Measurements from ENCODE around the gene REPS2. TPM values are rescaled to one million over a fixed set of nuclear protein-coding genes. Genes with fewer than 3 reads are reported as not detected.

REPS2 gene
- polyA plus RNA-seq, 1 experiment = 0.04 TPM

- ChIA-PET POLR2A (no interaction called here), CTCF (no interaction called here)
- H3K36me3 ChIP-seq (ENCODE audit: control insufficient read depth, insufficient read depth, low read length) = no peaks in the 10 kb centered on the region
- TF ChIP-seq CTCF (IDR thresholded peaks at IDR 0.05; ENCODE audit: insufficient read depth, low read depth, low read length) = no peak
- H3K4me3 ChIP-seq (ENCODE audit: low read depth, low read length) = no peak overlapping the region
- no peaks in the 10 kb centered on the region for H3K27me3 ChIP-seq (ENCODE audit: control insufficient read depth, insufficient read depth, low read length)
- no peak for DNase-seq (ENCODE audit: low read depth)
Measured at GRCh38 chrX:16975233-16975632, 28.8 kb downstream of the REPS2 start.

GRCh38 chrX:16977771-16978170, 31.3 kb downstream of the REPS2 start:
- CTCF ChIA-PET = no interaction called here
- no peak for TF ChIP-seq CTCF (IDR thresholded peaks at IDR 0.05; ENCODE audit: insufficient read depth, low read depth, low read length)
- H3K36me3 ChIP-seq (ENCODE audit: control insufficient read depth, insufficient read depth, low read length) = no peaks in the 10 kb centered on the region
- POLR2A ChIA-PET = no interaction called here
- H3K27me3 ChIP-seq (ENCODE audit: control insufficient read depth, insufficient read depth, low read length) = no peaks in the 10 kb centered on the region
- DNase-seq (ENCODE audit: low read depth) = no peak
- no peak overlapping the region for H3K4me3 ChIP-seq (ENCODE audit: low read depth, low read length)

GRCh38 chrX:16978193-16978984, 31.9 kb downstream of the REPS2 start:
- no peak for TF ChIP-seq CTCF (IDR thresholded peaks at IDR 0.05; ENCODE audit: insufficient read depth, low read depth, low read length)

GRCh38 chrX:16979226-16979625, 32.8 kb downstream of the REPS2 start:
- no peaks in the 10 kb centered on the region for H3K27me3 ChIP-seq (ENCODE audit: control insufficient read depth, insufficient read depth, low read length)
- DNase-seq (ENCODE audit: low read depth) = no peak
- no peaks in the 10 kb centered on the region for H3K36me3 ChIP-seq (ENCODE audit: control insufficient read depth, insufficient read depth, low read length)
- CTCF ChIA-PET = interaction anchor here (0.7 kb wide), 1 partner anchor 611 kb away, joined by 3 read pairs; no protein-coding TSS in a partner anchor
- H3K4me3 ChIP-seq (ENCODE audit: low read depth, low read length) = no peak overlapping the region
- TF ChIP-seq CTCF (IDR thresholded peaks at IDR 0.05; ENCODE audit: insufficient read depth, low read depth, low read length) = no peak
- POLR2A ChIA-PET = no interaction called here

More at GRCh38 chrX:16978193-16978984, 31.9 kb downstream of the REPS2 start:
- H3K4me3 ChIP-seq (ENCODE audit: low read depth, low read length) = no peak overlapping the region
- H3K27me3 ChIP-seq (ENCODE audit: control insufficient read depth, insufficient read depth, low read length) = no peaks in the 10 kb centered on the region
- CTCF ChIA-PET = no interaction called here
- POLR2A ChIA-PET = no interaction called here
- no peak for DNase-seq (ENCODE audit: low read depth)
- H3K36me3 ChIP-seq (ENCODE audit: control insufficient read depth, insufficient read depth, low read length) = no peaks in the 10 kb centered on the region

GRCh38 chrX:16981209-16981608, 34.8 kb downstream of the REPS2 start:
- no peak overlapping the region for H3K4me3 ChIP-seq (ENCODE audit: low read depth, low read length)
- no peaks in the 10 kb centered on the region for H3K27me3 ChIP-seq (ENCODE audit: control insufficient read depth, insufficient read depth, low read length)
- ChIA-PET POLR2A (no interaction called here), CTCF (no interaction called here)
- DNase-seq (ENCODE audit: low read depth) = no peak
- no peak for TF ChIP-seq CTCF (IDR thresholded peaks at IDR 0.05; ENCODE audit: insufficient read depth, low read depth, low read length)
- no peaks in the 10 kb centered on the region for H3K36me3 ChIP-seq (ENCODE audit: control insufficient read depth, insufficient read depth, low read length)

All from BJ (cell line).